Fibroblast of the aortic adventitia (primary cell): ENCODE measurements around the gene FOXC1. TPM values are rescaled to one million over a fixed set of nuclear protein-coding genes. Genes with fewer than 3 reads are reported as not detected.

ENCODE experiments used
- DNase-seq: peaks from one replicate; pipeline ENCODE4 v3.0.0-alpha.2; 2010; ENCODE audit warnings: low read depth
- H3K4me3 ChIP-seq: 2 replicates; pipeline ENCODE4 v1.5.1; 2011; ENCODE audit warnings: low read depth, mild to moderate bottlenecking, control low read depth, low read length, moderate library complexity
- total RNA-seq: library from RNA; depleted of rRNA; stranded (reverse); fragments of >200 nt; gene quantifications from 2 replicates; pipeline ENCODE4 v1.2.3, GENCODE V29; 2012; ENCODE audit warnings: low replicate concordance
- TF ChIP-seq, protein P1 (sequence below): IDR thresholded peaks from 2 replicates; pipeline ENCODE4 v1.5.1; 2011; ENCODE audit warnings: mild to moderate bottlenecking, low read length, control low read depth, inconsistent platforms; ENCODE audit not compliant: insufficient read depth

The FOXC1 gene
- total RNA-seq, 1 donor, result 15.7 TPM

GRCh38 chr6:1636272-1636825 lies 26.6 kb downstream of the FOXC1 start:
- no peak for DNase-seq
- no peak overlapping the region for H3K4me3 ChIP-seq

GRCh38 chr6:1636971-1637871 lies 27.5 kb downstream of the FOXC1 start:
- TF ChIP-seq, protein P1, sequence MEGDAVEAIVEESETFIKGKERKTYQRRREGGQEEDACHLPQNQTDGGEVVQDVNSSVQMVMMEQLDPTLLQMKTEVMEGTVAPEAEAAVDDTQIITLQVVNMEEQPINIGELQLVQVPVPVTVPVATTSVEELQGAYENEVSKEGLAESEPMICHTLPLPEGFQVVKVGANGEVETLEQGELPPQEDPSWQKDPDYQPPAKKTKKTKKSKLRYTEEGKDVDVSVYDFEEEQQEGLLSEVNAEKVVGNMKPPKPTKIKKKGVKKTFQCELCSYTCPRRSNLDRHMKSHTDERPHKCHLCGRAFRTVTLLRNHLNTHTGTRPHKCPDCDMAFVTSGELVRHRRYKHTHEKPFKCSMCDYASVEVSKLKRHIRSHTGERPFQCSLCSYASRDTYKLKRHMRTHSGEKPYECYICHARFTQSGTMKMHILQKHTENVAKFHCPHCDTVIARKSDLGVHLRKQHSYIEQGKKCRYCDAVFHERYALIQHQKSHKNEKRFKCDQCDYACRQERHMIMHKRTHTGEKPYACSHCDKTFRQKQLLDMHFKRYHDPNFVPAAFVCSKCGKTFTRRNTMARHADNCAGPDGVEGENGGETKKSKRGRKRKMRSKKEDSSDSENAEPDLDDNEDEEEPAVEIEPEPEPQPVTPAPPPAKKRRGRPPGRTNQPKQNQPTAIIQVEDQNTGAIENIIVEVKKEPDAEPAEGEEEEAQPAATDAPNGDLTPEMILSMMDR, result no peak
- no peak for DNase-seq
- H3K4me3 ChIP-seq, result no peak overlapping the region

More at GRCh38 chr6:1636272-1636825, 26.6 kb downstream of the FOXC1 start:
- TF ChIP-seq, protein P1, result no peak

DNA sequence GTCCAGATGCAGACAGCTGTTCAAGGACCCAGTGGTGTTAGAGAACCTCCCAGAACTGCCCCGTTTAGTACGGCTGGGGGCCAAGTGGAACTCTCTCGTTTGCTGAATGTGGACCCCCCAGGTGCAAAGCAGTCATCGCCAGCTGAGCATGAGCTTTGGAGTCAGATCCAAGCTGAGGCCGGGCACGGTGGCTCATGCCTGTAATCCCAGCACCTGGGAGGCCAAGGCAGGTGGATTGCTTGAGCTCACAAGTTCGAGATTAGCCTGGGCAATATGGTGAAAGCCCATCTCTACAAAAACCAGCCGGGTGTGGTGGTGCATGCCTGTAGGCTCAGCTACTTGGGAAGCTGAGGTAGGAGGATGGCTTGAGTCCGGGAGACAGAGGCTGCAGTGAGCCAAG lies 29.7 kb downstream of the FOXC1 start:
- no peak for DNase-seq
- TF ChIP-seq, protein P1, result no peak
- H3K4me3 ChIP-seq, result no peak overlapping the region

GRCh38 chr6:1640476-1640875 lies 30.8 kb downstream of the FOXC1 start:
- no peak for DNase-seq
- TF ChIP-seq, protein P1, result no peak
- no peak overlapping the region for H3K4me3 ChIP-seq

GRCh38 chr6:1641343-1641885 lies 31.7 kb downstream of the FOXC1 start:
- TF ChIP-seq, protein P1, result no peak
- DNase-seq, result no peak
- no peak overlapping the region for H3K4me3 ChIP-seq

GRCh38 chr6:1643111-1643510 lies 33.4 kb downstream of the FOXC1 start:
- no peak overlapping the region for H3K4me3 ChIP-seq
- TF ChIP-seq, protein P1, result no peak
- DNase-seq, result no peak
